Body of pancreas (tissue), 4 donors: ENCODE data around the gene DBET. TPM values are rescaled to one million over a fixed set of nuclear protein-coding genes. Genes with fewer than 3 reads are reported as not detected.
A peak's percentile ranks its signal among the peaks of the same experiment; 100 is the strongest.
"Not testable (repeated sequence)": the region's sequence is repeated elsewhere in the genome, so short reads cannot be mapped to it uniquely, and the experiment has no call there.

Experiments used
- ATAC-seq: fragments of 150-250 bp; one replicate; pipeline ENCODE4 v1.9.1; 2016
- DNase-seq, 4 donors: peaks; one replicate each; pipeline ENCODE4 v3.0.0-alpha.2; 2019
- H3K27ac ChIP-seq, 4 donors: fragments of 200-600 bp; sonication (generic); 1 replicate in 3 of 4; 2 replicates in 1 of 4; pipeline versions ENCODE4 v1.5.1 to v1.6.1; 2016 to 2019; ENCODE audit warnings: mild to moderate bottlenecking in 1 of 4, mixed read lengths in 1 of 4, moderate library complexity in 1 of 4
- H3K27me3 ChIP-seq, 2 donors: fragments of 200-600 bp; sonication (generic); one replicate each; pipeline ENCODE4 v1.6.0; 2016; ENCODE audit warnings: mild to moderate bottlenecking in 1 of 2
- H3K36me3 ChIP-seq, 2 donors: fragments of 200-600 bp; sonication (generic); replicated peaks in 1 of 2; 2 replicates each; pipeline ENCODE4 v1.5.1; 2016; ENCODE audit warnings: low read depth in 2 of 2; ENCODE audit not compliant: insufficient read depth in 1 of 2
- H3K4me1 ChIP-seq: fragments of 200-600 bp; sonication (generic); one replicate; pipeline ENCODE4 v1.6.0; 2016
- H3K4me3 ChIP-seq, 2 donors: fragments of 200-600 bp; sonication (generic); 1 replicate in 1 of 2; 2 replicates in 1 of 2; pipeline ENCODE4 v1.5.1; 2016 to 2019
- H3K9me3 ChIP-seq, 3 donors: fragments of 200-600 bp; sonication (generic); 1 replicate in 2 of 3; 2 replicates in 1 of 3; pipeline ENCODE4 v1.5.1; 2016
- WGBS, 2 donors: methylation state at CpG; one replicate each; pipeline ENCODE4 v1.1.5; 2017; 5-methylcytosine and 5-hydroxymethylcytosine counted together
- intact Hi-C: fragments of 100-400 bp; cut with DNase I; formaldehyde crosslinking; loops from one replicate; pipeline ENCODE4 v1.15.1; 2023
- small RNA-seq: library from RNA; depleted of rRNA; stranded (forward); fragments of <200 nt; gene quantifications from one replicate; pipeline ENCODE3, GENCODE V24; 2016
- total RNA-seq, 2 donors: library from RNA; depleted of rRNA; stranded (reverse); fragments of >200 nt; gene quantifications; one replicate each; pipeline ENCODE4 v1.1.0, GENCODE V29; 2016

DBET gene
- total RNA-seq, 2 donors from 2014 or later = not detected

DNA sequence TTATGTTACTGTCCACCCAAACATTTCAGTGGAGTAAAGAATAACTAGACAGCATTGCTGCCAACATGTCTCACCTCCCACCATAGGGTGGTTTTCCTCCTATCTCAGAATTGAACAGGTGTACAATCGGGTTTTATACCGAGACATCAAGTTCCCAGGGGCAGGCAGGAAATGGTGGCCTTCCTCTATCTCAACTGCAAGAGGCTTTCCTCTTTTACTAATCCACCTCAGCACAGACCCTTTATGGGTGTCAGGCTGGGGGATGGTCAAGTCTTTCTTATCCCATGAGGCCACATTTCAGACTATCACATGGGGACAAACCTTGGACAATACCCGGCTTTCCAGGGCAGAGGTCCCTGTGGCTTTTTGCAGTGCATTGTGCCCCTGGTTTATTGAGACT is 48.6 kb downstream of the DBET start:
- H3K36me3 ChIP-seq, H3K4me1 ChIP-seq, H3K27me3 ChIP-seq, H3K4me3 ChIP-seq, ATAC-seq, intact Hi-C loops, DNase-seq, H3K27ac ChIP-seq, H3K9me3 ChIP-seq: not testable (repeated sequence)
- 44 to 55% methylated on average over 3 of the region's 3 CpGs for WGBS, 2 donors

DNA sequence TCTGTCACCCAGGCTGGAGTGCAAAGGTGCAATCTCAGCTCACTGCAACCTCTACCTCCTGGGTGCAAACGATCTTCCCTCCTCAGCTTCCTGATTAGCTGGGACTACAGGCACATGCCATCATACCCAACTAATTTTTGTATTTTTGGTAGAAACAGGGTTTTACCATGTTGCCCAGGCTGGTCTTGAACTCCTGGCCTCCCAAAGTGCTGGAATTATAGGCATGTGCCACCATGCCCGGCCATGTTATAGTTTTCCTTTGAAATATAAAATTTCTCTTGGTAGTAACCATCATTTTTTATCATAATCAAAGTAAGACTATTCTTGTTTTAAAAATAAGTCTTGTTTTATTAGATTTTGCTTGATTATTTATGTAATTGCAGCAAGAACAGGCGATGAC is 50.7 kb downstream of the DBET start:
- H3K36me3 ChIP-seq, H3K27me3 ChIP-seq, ATAC-seq, intact Hi-C loops, H3K4me1 ChIP-seq, H3K9me3 ChIP-seq, DNase-seq, H3K27ac ChIP-seq, H3K4me3 ChIP-seq: not testable (repeated sequence)
- 40 to 45% methylated on average over 3 of the region's 3 CpGs for WGBS, 2 donors

Small RNA genes within 50 kb of the gene (small RNA-seq; reads per million reads assigned to genes)
- 2.1 reads per million, percentile 70 among the genes with 10 or more reads in this experiment for gene RNA5SP174
- 1.1 reads per million, percentile 47 among the genes with 10 or more reads in this experiment for gene RNA5SP175

Other genes starting within 250 kb of the DBET start
- gene FRG1, start 123.6 kb upstream of the DBET start, total RNA-seq = 10 to 100 TPM; 19.7 to 39.9 TPM
- gene FRG2, start 37.2 kb upstream of the DBET start, total RNA-seq = not detected
- not detected for gene DUX4, start 109.3 kb downstream of the DBET start, total RNA-seq